ENCODE results near the gene SFTPD.

Gene SFTPD

DNA sequence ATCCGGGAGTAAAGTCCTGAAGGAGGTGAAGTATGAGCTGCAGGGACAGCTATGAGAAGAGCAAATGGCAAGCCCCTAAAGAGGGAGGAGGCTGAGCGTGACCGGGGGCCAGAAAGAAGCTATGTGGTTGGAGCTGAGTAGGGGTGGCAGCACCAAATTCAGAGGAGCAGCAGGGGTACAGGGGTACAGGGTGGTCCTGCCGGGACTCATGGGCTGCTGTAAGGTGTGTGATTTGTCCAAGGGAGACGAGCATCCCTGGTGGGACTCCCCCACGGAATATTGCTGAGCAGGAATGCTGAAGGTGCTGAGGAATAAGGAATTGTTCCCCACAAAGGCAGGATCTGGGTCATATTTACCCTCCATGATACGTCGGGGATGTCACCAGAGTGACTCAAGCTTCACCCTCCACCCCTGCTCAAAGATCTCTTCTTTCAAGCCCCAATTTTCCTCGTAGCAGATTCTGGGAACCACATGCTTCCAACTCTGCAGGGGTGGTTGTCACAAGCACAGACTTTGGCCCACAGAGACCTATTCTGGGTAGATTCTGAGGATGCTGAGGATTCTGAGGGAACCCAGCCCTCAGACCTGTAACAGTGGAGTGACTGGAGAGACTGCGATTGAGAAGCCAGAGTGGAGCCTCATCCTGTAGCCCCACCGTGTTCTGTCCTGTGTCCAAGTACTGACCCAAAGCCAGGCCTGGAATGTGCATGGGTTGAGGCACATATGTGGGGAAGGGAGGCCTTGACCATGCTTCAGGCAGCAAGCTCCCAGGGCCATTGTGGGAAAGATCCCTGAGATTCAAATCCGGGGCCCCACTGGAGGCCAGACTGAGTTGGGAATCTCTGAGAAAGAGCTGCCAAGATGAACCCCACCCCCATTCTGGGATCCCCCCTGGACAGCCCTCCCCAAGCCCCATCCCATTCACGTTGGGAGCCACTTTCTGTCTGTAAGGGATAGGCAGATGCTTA, 4.2 kb downstream of the SFTPD start:
- DNase-seq = no peak

DNA sequence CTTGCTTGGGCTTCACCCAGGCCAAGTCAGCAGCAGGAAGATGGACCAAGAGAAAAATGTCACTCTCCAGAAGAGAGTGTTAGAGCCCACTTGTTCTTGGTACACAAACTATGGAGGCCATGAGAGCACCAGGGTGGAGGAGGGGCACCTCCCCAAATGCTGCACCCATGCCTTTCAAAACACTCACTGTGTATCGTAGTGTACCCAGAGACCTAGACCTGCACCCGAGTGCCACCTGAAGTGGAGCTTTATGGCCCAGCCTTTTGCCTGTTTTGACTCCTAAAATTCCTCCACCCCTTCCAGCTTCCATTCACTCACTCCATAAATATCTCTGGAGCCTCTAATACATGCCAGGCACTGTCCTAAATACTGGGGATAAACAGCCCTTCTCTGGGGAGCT, 5.0 kb downstream of the SFTPD start:
- no peak for DNase-seq

DNA sequence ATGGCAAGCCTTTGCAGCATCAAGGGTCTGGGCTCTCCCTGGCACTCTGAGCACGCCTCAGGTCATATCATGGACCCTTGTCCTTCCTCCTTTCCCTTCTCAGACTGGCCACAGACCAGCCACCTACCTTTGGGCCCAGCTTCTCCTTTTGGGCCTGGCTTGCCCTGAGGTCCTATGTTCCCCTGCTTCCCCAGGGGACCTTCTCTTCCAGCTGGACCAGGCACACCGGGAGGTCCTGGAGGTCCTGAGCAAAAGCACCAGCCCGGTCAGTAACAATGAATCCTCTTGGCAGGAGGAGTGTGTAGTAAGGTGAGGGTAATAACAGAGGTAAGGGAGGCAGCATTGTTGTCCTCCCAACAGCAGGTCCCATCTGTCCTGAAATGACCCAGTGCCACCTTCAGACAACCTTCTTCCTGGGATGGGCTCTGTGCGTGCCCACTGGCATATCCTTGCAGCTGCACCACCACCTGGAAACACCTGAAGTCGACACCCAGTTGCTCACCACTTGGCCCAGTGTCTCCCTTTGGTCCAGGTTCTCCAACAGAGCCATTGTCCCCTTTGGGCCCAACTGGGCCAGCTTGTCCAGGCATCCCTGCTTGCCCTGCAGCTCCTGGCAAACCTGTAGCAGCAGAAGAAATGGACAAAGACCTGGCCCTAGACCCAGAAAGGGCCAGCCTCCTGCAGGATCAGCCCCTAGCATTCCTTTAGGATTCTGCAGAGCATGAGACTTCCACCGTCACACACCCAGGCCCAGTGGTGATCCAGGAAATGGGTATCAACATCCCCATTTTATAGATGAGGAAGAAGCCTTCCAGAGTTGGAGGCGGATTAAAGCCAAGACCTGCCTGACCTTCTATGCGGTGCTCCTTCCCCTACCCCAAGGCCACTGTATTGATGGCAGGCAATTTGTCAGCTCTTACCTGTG, 6.4 kb downstream of the SFTPD start:
- DNase-seq = no peak

DNA sequence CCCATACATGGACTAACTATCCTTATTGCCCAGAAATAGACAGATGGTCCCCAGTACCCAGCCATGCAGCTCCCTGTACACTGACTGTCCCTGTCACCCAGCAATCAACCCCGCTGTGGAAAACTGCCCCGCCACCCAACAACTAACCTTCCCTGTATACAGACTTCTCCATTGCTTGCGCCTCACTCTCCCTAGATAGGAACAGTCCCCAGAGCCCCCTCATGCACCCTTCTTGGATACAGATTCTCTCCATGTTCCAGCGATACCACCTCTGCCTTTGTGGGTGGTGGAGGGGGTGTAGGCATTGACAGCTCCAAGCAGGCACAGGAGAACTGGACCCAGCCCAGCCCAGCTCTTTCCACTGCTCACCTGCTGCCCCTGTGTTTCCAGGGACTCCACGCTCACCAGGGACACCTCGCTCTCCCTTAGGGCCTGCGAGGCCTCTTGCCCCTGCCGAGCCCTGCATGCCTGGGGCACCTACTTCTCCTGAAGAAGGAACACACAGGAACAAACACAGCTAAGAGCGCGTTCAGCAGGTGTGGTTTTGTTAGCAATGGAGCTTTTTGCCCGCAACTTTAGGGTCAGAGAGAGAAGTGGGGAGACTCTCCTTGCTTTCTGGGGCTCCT, 7.2 kb downstream of the SFTPD start:
- no peak for DNase-seq

DNA sequence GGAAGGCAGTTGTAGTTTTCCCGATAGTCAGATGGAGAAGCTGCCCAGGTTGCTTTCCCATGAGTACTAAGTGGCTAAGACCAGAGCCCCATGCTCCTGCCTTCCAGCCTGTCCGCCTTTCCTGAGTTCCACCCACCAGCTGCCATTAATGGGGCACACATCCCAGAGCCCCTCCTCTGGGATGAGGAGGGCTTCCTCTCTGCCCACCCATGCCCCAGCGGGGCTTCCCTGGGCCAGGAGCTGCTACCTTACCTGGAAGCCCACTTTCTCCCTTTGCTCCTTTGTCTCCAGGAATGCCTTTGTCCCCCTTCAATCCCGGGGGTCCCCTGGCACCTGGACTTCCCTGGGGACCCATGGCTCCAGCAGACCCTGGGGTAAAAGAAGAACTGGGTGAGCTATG, 7.8 kb downstream of the SFTPD start:
- DNase-seq = no peak

DNA sequence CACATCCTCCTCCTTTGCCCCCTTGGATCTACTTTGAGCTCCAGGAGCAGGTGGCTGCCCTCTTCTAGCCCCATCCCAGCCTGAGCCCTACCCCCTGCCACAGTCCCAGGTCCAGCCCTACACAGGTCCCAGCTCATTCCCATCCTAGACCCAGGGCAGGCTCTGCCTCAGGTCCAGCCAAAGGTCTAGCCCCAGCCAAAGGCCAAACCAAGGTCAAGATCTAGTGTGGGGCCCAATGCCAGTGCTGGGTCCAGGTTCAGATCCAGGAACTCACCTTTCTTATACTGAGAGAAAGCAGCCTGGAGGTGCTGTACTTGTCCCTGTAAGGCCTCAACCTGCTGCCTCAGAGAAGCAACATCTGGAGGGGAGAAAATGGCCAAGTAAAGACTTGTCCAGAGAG, 8.5 kb downstream of the SFTPD start:
- no peak for DNase-seq

DNA sequence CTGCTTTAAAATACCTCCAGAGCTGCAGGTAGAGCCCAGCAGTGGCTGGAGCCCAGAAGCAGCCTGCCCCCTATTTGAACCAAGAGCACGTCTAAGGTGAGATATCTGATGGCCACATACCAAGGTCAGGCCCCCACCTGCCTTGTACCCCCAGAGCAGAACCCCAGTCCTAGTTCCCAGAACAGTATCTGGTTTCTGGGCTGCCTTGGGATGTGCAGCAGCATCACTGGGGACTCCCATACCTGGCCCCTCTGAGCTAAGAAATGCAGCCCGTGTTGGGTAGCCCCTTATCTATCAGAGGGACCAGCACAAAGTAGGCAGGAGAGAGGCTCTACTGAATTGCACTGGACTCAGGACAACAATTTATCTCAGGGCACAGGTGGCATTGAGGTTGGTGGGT, 8.9 kb downstream of the SFTPD start:
- no peak for DNase-seq

DNA sequence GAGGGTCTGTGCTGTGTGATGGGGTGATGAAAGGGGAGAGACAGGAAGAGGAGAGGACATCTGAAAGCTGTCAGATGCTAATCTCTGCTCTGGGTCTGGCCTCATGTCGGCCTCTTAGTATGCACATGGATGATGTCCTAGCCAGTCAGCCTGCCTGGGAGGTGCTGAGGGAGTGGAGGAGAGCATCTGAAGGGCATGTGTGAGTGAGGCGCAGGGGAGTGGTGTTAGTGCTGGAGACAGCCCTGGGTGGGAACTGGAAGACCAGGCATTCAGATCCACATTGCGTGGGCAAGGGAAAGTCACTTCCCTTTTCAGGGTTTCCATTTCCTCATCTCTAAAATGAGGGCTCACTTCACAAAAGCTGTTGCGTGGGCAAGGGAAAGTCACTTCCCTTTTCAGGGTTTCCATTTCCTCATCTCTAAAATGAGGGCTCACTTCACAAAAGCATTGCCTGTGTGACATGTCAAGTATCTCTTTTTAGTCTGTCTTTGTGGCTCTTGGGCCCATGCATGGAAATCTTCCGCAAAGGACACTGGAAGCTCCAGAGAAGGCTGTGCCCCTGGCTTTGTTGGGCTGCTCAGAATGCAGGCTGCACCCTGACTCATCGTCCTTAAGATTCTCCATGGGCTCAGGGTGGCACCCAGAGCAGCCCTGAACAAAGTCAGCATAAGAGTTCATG, 10.0 kb downstream of the SFTPD start:
- no peak for DNase-seq

DNA sequence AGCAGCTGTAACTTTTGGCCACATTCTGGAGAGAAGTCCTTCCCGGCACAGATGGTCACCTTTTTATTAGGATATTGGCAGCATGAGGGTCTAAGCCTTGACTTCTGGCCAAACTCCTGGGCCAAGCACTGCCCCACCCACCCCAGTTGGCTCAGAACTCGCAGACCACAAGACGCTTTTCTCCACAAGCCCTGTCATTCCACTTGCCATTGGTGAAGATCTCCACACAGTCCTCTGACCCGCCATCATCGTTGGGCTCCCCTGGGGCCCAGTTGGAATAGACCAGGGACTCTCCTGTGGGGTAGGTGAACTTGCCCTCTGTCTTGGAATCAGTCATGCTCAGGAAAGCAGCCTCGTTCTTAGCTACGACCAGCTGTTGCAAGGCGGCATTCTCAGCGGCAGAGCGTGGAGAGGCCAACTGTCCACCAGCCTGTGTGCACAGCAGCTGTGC, 11.2 kb downstream of the SFTPD start:
- no peak for DNase-seq

DNA sequence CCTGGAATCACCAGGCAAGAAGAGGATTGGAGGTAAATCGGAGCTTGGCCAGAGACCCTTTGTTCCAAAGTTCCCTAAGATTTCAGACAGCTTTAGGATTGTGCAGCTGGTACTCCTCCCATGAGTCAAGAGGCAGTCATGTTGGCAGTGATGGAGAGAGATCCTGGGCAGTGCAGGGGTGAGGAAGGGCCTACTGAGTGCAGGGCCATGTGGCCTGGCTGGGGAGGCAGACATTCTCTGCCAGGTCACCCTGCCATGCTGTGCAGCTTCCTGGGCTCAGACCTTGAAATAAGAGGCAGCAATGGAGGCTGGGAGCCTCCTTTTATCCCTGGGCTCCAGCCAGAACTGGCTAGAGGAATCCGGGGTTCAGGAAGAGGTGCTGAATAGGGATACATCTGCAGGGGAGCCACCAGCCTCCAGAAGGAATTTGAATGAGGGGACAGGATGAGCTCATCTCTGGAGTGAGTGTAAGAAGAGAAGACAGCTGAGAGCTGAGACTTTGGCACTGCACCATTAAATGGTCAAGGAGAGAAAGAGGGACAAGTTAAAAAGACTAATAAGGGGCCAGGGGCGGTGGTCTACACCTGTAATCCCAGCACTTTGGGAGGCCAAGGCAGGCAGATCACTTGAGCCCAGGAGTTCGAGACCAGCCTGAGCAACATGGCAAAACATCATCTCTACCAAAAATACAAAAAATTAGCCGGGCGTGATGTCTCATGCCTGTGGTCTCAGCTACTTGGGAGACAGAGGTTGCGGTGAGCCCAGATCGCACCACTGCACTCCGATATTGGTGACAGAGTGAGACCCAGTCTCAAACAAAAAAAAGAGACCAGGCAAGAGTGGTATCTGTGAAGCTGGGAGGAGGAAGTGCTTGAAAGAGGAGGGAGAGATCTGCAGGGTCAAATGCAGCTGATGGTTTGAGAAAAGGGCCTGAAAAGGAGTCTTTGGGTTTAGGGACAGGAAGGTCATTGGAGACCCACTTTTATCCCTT, 12.0 kb downstream of the SFTPD start:
- no peak for DNase-seq

DNA sequence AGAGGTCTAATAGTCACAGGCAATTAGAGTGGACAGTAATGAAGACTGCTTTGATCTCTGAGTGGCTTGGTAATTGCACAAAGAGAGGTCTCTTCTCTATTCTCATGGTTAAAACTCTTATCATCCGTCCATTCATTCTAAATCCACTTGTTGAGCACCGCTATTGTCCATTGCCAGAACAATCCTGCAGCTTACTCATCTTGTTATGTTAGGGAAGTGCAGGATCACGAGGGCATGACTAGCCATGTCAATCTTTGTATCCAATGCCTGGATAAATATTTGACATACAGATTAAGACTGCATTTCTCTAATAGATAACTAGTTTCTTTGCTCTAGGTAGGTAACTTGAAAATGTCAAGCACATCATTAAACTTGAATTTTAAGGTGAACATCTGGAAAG, 14.9 kb downstream of the SFTPD start:
- no peak for DNase-seq

DNA sequence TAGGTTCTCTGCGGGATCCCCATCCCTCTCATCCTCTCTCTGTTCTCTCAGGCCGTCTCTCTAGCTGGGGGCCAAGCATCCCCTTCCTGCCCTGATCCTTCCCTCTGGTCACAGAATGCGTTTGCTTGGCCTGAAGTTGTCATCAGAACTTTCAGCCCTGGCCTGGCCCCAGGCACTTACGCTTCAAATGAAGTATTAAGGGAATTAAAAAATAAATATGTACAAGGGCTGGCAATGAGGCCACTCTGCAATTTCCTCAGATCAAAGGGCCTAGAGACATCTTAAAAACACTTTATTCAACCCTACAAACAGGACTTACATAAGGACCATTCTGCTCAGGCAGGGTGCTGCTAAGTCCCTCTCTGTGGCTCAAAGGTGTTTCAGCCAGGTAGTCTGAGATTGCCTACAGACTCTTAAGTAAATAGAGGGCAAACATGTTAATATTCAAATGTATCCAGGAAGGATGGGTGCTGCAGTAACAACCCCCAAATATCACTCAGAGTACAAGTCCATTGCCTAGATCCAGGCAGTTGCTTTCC, 16.0 kb downstream of the SFTPD start:
- DNase-seq = no peak

DNA sequence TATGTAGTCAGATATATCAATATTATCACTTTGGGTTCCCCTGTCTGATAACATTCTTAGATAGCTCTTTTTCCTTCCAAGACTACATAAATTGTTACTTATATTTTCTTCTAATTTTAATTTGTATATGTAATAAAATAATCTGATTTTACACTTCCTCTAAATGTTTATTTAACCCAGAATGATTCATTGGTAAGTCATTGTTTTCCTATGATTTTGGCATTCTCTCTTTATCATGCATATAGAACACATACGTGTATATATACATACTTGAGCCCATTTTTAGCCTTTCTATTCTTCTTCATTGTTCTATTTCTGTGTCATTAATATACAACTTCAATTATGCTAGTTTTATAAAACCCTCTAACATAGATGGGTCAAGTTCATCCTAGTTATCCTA, 16.6 kb downstream of the SFTPD start:
- no peak for DNase-seq

DNA sequence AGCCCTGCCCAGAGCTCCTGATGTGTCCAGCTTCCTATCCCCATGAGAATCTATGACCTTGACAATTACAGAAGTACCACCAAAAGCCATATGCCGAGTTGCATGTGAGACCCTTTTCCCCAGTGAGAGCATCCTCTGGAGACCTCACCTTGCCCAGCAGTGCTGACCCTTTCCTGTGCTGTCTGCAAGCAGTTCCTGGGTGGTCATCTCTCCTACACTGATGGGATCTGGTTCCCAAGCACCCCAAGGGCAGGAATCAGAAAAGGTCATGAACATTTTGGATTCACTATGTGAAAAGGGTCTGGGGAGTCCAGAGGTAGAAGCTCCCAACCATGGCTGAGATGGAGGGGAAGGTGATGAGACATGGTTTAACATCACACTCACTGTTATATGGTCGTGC, 18.2 kb downstream of the SFTPD start:
- no peak for DNase-seq

DNA sequence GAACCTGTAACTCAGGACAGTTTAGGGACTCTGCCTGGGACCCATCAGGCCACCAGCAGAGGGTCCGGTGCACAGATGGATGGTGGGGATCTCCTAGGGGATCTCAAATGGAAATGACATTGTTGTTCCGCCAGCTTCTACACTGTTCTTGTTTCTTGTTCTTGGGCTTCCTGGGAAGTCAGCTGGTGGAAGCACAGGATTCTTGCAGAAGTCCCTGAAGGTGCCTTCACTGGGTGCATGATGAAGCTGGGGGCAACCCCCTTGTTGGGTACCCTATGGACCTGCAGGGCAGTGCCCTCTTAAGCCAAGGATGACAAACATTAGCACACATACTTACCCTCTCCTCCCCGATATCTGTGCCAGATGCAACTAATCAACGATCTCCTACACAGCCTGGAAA, 18.6 kb downstream of the SFTPD start:
- no peak for DNase-seq

DNA sequence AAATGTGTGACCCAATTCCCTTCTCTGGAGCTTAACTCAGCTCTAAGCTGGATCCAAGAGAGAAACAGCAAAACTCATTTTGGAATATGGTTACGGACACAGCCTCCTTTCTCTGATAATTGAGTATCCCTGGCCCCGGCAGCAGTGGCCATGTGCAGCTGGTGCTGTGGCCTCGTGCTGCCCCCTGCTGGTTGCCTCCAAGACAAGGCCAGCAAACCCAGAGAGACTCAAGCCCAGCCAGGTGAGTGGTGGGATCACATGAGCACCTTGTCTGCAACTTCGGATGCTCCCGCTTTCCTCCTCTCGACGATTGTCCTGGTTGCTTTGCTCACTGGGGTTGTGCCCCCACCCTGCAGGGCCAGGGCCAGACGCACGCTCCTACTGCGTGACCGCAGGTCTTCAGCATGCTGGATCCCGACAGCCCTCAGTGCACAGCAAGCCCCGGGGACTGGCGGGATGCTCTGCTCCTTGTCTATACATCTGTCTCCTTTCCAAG, 19.4 kb downstream of the SFTPD start:
- no peak for DNase-seq

DNA sequence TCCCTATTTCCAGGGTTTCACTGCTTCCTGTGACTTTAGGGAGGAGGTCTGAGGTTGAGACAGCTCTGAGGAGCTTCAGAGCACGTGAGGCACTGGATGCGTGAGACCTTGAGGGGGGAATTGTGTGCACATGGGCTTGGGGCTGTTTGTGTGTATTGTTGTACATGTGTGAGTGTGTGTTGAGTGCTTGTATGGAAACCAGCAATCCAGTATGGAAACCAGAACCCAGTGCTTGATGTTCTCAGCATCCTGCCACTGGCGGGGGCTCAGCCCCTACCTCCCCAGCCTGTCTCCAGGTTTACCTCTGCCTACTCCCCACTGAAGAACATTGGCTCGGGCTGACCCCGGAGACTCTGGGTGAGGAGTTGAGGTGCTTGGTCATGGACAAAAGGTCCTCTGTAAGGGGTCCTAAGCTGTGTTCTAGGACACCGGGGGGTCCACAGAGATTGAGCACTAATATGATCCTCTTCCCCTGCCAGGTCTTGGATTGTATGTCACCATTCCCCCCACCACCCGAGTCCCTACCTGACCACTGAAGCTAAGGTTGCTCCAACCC, 20.8 kb downstream of the SFTPD start:
- no peak for DNase-seq

DNA sequence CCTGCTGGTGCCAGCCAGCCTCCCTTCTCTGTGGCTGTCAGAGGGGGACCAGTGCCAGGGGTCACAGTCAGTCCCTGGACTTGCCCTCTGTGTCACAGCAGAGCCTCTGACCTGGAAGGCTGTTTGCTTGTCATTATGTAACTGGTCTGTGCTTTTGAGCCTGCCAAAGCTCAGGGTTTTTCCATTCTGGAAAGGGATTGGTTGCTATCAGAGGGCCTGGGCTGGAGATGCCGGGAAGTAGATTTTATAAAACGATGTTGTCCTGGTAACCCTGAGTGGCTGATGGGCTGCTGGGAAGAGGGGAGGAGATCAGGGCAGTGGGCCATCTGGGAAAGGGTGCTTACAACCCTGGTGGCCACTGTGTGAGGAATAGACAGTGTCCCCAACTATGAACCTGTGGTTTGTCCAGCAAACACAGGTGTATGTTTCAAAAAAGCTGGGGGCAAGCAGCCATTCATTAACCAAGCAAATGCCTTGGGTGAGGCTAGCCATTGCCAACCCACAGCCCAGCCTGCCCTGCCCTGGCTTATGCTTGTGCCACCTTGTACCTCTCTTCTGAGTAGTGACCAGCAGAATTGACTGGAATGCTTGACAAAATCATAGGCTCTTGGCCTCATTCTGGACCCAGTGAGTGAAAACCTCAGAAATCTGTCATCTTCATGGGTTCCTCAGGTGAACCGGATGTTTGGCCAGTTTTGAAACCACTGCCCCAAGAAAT, 21.6 kb downstream of the SFTPD start:
- DNase-seq = no peak

DNA sequence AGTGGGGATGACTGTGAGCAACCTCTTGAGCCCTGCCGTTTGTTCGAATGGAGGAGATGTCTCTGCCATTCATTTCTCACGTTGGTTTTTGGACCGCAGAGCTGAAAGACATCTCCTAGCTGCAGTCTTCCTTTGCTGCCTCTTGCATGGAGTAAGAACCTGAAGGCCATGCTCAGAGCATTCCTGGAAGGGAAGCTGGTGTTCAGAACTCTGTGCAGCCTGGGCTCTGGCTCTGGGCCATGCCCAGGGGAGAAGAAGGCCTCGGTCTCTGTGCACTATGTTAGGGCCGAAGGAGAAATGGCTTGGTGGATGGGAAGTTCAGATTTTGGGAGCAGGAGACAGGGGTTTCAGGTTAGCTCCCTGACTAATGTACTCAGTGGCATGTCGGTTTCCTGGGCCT, 22.9 kb downstream of the SFTPD start:
- DNase-seq = no peak

DNA sequence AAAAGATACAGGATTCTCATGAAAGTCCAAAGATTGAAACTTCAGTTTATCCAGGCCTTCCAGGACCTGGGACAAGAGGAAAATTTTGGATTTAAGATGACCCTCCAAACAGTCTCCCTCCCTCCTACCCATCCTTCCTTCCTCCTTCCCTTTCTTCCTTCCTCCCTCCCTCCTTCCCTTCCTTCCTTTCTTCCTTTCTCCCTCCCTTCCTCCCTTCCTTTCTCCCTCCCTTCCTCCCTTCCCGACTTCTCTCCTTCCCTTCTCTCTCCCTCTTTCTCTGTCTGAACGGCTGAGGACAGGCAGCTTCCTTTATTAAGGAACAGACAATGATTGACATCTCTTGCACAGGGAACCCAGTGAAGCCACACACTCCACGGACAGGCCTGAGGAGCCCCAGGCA, 23.3 kb downstream of the SFTPD start:
- no peak for DNase-seq

Data from T1000 (cell line).